GM06990 (cell line): Measurements from ENCODE around the gene SH3BP4.

Source experiments
- DNase-seq: peaks from one replicate; pipeline ENCODE4 v3.0.0-alpha.2; 2011; ENCODE audit not compliant: insufficient read length; ENCODE audit errors: extremely low read depth
- H3K27me3 ChIP-seq: replicated peaks from 2 replicates; pipeline ENCODE4 v1.6.0; 2011; ENCODE audit warnings: low read length; ENCODE audit not compliant: control insufficient read depth, insufficient read depth
- H3K36me3 ChIP-seq: 2 replicates; pipeline ENCODE4 v1.5.1; 2011; ENCODE audit warnings: low read length; ENCODE audit not compliant: control insufficient read depth, insufficient read depth
- H3K4me3 ChIP-seq: replicated peaks from 2 replicates; pipeline ENCODE4 v1.5.1; 2011; ENCODE audit warnings: low read depth, mild to moderate bottlenecking, control low read depth, low read length
- TF ChIP-seq, protein P1 (sequence below): IDR thresholded peaks from 2 replicates; pipeline ENCODE4 v1.5.1; 2011; ENCODE audit warnings: low read length, control low read depth, mild to moderate bottlenecking, inconsistent platforms; ENCODE audit not compliant: insufficient read depth, poor library complexity, severe bottlenecking

SH3BP4 gene

DNA sequence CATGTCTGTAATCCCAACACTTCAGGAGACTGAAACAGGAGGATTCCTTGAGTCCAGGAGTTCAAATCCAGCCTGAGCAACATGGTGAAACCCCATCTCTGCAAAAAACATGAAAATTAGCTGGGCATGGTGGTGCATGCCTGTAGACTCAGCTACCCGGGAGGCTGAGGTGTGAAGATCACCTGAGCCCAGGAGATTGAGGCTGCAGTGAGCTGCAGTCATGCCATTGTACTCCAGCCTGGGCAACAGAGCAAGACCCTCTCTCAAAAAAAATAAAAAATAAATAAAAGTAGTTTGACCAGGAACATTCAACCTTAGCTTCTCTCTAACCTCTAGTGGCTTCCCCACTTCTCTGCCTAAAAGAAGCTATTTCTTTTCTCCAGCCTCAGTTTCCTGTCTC, 23.8 kb downstream of the SH3BP4 start:
- DNase-seq = no peak
- H3K27me3 ChIP-seq = no peaks in the 10 kb centered on the region
- TF ChIP-seq, protein P1, sequence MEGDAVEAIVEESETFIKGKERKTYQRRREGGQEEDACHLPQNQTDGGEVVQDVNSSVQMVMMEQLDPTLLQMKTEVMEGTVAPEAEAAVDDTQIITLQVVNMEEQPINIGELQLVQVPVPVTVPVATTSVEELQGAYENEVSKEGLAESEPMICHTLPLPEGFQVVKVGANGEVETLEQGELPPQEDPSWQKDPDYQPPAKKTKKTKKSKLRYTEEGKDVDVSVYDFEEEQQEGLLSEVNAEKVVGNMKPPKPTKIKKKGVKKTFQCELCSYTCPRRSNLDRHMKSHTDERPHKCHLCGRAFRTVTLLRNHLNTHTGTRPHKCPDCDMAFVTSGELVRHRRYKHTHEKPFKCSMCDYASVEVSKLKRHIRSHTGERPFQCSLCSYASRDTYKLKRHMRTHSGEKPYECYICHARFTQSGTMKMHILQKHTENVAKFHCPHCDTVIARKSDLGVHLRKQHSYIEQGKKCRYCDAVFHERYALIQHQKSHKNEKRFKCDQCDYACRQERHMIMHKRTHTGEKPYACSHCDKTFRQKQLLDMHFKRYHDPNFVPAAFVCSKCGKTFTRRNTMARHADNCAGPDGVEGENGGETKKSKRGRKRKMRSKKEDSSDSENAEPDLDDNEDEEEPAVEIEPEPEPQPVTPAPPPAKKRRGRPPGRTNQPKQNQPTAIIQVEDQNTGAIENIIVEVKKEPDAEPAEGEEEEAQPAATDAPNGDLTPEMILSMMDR = no peak
- H3K36me3 ChIP-seq = no peaks in the 10 kb centered on the region
- no peak overlapping the region for H3K4me3 ChIP-seq

DNA sequence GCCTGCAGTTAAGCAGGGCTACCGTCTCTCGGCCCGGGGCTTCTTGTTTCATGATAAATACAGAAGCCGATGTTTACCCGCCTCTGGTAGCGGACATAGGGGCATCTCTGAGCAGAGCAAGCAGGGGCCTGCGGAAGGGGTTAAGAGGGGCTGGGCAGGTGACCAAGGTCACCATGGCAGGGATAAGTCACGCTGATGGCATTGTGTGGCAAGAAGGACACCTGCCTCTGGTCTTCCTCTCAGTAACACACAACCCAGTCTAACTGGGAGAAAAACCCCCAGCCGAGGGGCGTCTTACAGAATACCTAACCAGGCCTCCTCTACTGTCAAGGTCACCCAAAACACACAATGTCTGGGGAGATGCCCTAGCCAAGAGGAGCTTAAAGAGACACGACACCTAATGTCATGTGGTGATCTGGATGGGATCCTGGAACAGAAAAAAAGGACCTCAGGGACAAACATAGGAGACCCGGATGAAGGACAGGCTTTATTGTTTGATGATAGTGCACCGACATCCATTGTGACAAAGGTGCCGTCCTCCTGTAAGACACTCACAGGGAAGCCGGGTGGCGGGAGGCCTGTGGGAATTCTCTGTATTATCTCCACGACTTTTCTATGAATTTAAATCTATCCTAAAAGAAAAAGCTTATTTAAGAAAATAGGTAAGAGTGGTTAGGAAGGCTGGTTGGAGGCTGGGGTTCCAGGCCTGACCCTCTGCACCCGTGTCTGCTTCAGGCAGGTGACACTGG, 24.8 kb downstream of the SH3BP4 start:
- no peaks in the 10 kb centered on the region for H3K27me3 ChIP-seq
- TF ChIP-seq, protein P1 = no peak
- no peak for DNase-seq
- no peaks in the 10 kb centered on the region for H3K36me3 ChIP-seq
- H3K4me3 ChIP-seq = no peak overlapping the region

DNA sequence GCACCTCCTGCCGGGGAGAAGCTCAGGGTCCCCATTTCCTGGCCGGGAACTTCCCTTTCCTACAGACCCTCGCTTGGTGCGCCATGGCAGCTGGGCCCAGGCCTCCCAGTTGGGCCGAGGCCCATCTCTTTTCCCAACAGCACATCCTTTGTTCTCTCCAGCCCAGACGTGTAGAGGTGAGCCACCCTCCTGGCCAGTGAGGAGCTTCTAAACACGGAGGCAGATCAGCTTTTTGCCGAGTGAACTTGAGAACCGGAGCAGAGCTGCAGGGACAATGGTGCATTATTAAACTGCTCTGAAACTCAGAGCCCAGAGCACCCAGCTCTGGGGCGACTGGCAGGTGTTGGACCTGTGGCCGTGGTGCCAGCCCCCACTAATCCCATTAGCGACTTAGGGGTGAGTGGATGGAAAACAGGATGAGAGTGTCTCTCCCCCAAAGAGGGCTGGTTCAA, 25.4 kb downstream of the SH3BP4 start:
- no peak for DNase-seq
- TF ChIP-seq, protein P1 = no peak

DNA sequence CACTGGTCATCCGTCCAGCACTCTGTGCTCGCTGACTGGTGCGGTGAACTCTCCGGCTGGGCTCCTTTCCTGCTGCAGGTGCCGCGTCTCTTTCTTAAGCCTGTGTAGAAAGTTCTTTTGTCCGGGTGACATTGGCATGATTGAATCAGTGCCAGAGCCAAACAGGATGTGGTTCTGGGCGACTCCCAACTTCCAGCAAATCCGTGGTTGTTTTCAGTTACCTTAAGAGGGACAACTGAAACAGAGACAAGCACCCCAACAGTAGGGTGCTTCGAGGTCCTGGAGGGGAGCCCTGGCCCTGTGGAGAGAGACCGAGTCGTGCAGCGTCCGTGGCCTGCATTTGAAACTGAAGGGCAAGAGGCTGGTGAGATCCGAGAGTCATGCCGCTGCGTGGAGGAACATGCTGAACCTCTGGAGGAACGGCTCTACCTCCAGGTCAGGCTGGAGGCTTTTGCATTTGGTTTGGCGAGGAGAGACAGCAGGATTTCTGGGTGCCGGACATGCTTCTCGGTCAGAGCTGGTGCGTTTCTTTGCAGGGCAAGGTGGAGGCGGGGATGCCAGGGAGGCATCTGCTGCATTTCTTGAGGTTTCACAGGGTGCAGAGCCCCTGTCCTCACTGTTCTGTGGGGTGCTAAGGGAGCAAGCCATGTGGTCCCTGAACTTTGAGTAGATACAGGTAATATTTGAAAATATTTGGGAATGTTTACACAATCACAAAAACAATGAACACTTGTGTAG, 26.8 kb downstream of the SH3BP4 start:
- TF ChIP-seq, protein P1 = no peak
- Histone ChIP-seq H3K4me3 (no peak overlapping the region), H3K36me3 (no peaks in the 10 kb centered on the region), H3K27me3 (no peaks in the 10 kb centered on the region)
- no peak for DNase-seq

More for the DNA sequence above, 25.4 kb downstream of the SH3BP4 start:
- Histone ChIP-seq H3K36me3 (no peaks in the 10 kb centered on the region), H3K27me3 (no peaks in the 10 kb centered on the region), H3K4me3 (no peak overlapping the region)

DNA sequence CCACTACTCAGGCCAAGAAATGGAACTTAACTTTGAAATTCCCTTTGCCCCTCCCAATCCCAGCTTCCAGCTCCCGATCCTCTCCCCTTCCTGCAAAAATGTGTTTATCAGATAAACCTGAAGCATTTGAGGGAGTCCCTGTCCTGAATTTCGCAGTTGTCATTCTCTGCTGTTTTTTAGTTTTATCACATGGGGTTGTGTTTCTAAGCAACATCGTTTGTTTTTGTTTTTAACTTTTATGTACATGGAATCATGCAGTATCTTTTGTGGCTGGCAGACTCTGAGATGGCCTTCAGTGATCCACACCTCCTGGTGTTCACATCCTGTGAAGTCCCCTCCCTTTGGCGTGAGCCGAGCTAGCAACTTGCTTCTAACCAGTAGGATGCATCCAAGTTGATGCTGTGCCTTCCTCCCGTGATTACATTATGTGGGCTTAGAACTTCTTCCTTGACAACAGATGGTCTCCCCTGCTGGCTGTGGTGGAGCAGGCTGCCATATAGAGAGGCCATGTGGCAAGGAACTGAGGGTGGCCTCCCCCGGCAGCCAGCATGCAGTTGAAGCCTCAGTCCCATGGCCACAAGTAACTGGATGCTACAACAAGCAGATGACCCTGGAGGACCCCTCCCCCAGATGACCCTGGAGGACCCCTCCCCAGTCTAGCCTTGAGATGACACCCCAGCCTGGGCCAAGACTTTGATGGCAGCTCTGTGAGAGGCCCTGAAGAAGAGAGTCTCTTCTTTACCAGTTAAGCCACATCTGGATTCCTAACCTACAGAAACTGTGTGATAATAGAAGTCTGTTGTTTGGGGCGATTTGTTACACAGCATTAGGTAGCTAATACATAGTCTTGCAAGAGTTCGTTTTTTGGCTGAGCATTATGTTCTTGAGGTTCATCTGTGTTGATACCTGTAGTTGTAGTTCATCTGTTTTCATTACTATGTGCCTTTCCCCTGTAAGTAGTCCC, 27.7 kb downstream of the SH3BP4 start:
- H3K36me3 ChIP-seq = no peaks in the 10 kb centered on the region
- DNase-seq = no peak
- TF ChIP-seq, protein P1 = no peak
- H3K4me3 ChIP-seq = no peak overlapping the region
- no peaks in the 10 kb centered on the region for H3K27me3 ChIP-seq
